Measurements from ENCODE around the gene GSKIP.

DNA sequence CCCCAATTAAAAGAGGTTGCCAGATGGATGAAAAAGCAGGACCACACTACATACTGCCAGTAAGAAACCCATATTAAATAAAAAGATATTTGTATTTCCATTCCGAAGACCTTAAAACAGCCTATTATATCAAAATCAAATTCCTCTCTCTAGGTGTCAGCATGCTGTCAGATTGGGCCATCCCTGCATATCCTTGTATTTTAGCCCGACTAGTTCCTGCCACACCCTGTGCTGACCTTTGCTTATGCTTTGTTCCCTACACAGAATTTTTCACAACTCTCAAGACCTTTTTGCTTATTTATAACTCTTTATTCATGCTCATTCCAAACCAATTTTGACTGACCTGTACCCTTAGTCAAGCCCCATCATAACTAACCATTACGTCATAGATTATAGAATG lies 12.8 kb downstream of the GSKIP start:
- TF ChIP-seq CTCF (IDR thresholded peaks at IDR 0.05) (no peak), POLR2A (IDR thresholded peaks at IDR 0.05; ENCODE audit: low read depth) (no peak), POLR2AphosphoS5 (IDR thresholded peaks at IDR 0.05) (no peak), EP300 (IDR thresholded peaks at IDR 0.05) (no peak)

All from esophagus muscularis mucosa (tissue), 4 donors.